Stimulated activated naive B cell treated with anti-CD40 and anti-IgM and Interleukin-4, amounts not matched to agents 10 μg/mL and 1 μg/mL and 100 μg/mL, for 72 hours (primary cell): ENCODE data around the gene ANKFN1.

Experiments
- ATAC-seq, 2 donors: fragments of 150-1000 bp; cut with Tn5 transposase; replicated peaks; 2 replicates each; pipeline ENCODE4 v1.10.0; 2021; ENCODE audit warnings: moderate library complexity in 1 of 2
- DNase-seq: peaks from one replicate; pipeline ENCODE4 v3.0.0; 2021
- H3K27ac Mint-ChIP-seq: one replicate; pipeline ENCODE4 v1.8.0; 2022; ENCODE audit warnings: mild to moderate bottlenecking, mixed read lengths
- H3K27me3 Mint-ChIP-seq, 2 donors: one replicate each; pipeline ENCODE4 v1.8.0; 2022; ENCODE audit warnings: mixed read lengths in 2 of 2
- H3K36me3 Mint-ChIP-seq, 2 donors: one replicate each; pipeline ENCODE4 v1.8.0; 2022; ENCODE audit warnings: mixed read lengths in 2 of 2, mild to moderate bottlenecking in 1 of 2
- H3K4me1 Mint-ChIP-seq, 2 donors: one replicate each; pipeline ENCODE4 v1.8.0; 2022; ENCODE audit warnings: mixed read lengths in 2 of 2, mild to moderate bottlenecking in 1 of 2
- H3K4me3 Mint-ChIP-seq, 2 donors: one replicate each; pipeline ENCODE4 v1.8.0; 2022; ENCODE audit warnings: mild to moderate bottlenecking in 2 of 2, mixed read lengths in 2 of 2, moderate library complexity in 1 of 2
- H3K9me3 Mint-ChIP-seq, 2 donors: one replicate each; pipeline ENCODE4 v1.8.0; 2022; ENCODE audit warnings: mixed read lengths in 2 of 2, mild to moderate bottlenecking in 1 of 2

The ANKFN1 gene

GRCh38 chr17:56506349-56506748 is 353.1 kb downstream of the ANKFN1 start:
- Mint-ChIP-seq H3K27ac (no peak overlapping the region), H3K4me3 (no peak overlapping the region), H3K4me1 (no peaks in the 10 kb centered on the region), H3K27me3 (no peaks in the 10 kb centered on the region), H3K36me3 (no peaks in the 10 kb centered on the region), H3K9me3 (no peaks in the 10 kb centered on the region)
- DNase-seq (no peak), ATAC-seq (no peak)

- H3K27ac Mint-ChIP-seq, result no peak overlapping the region
- H3K9me3 Mint-ChIP-seq, result no peaks in the 10 kb centered on the region
- no peaks in the 10 kb centered on the region for H3K4me1 Mint-ChIP-seq
- H3K4me3 Mint-ChIP-seq, result no peak overlapping the region
- H3K27me3 Mint-ChIP-seq, result no peaks in the 10 kb centered on the region
- no peaks in the 10 kb centered on the region for H3K36me3 Mint-ChIP-seq
- ATAC-seq, result no peak
- DNase-seq, result no peak
Measured at GRCh38 chr17:56510554-56511342, 357.5 kb downstream of the ANKFN1 start.

DNA sequence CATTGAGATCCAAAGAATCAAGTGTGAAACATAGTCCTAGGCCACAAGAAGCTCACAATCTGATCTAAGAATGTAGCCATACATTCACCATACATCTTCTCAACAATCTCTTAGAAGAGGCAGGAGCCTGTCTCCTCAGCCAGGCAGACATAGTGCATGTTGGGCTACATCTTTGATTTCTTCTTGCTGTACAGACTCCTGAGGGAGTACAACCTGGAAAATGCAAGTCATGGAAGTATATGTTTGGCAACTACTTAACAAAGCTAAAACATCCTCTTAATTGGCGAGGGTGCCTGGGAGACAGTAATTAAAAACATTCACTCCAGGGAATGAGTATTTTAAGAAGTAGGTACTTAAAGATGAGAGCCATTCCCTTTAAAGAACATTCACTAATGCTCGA is 361.0 kb downstream of the ANKFN1 start:
- H3K27ac Mint-ChIP-seq, result no peak overlapping the region
- no peaks in the 10 kb centered on the region for H3K4me1 Mint-ChIP-seq
- DNase-seq, result no peak
- no peak for ATAC-seq
- H3K36me3 Mint-ChIP-seq, result no peaks in the 10 kb centered on the region
- no peaks in the 10 kb centered on the region for H3K27me3 Mint-ChIP-seq
- H3K4me3 Mint-ChIP-seq, result no peak overlapping the region
- no peaks in the 10 kb centered on the region for H3K9me3 Mint-ChIP-seq

- no peak for ATAC-seq
Measured at GRCh38 chr17:56514899-56515298, 361.6 kb downstream of the ANKFN1 start.

DNA sequence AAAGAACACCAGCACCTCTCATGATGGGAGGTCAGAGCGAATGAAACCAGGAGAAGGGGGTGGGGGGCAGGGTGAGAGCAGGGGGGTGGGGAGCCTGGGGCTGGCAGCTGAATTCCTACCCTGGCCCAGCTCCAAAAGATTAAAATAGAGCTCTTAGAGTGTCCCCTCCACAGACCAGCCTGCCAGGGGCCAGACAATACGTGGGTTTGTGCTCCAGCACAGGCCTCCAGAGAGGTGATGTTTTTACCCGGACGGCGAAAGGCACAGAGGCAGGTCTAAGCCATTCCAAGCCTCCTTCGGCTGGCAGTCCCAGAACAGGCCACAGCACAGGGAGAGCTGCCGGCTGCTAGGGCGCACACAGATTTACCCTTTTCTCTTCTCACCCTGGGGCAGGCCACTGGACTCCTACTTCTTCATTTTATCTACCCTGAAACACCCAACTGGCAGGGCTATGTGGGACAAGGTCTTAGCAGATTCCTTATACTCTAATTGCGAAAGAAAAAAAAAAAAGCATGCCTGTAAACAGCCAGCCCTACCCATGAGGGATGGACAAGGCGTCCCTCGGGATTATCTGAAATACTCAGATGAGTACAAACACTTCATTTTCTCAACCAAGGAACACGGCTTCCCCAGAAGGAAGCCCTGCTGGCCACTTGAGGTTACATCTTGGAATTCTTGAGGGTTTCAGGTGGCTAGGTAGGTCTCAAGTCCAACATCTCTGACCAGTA is 368.3 kb downstream of the ANKFN1 start:
- Mint-ChIP-seq H3K4me1 (no peaks in the 10 kb centered on the region), H3K27ac (no peak overlapping the region), H3K9me3 (peaks cover 0 to 4% of the 10 kb centered on the region in 2 donors), H3K27me3 (peaks cover 0 to 12% of the 10 kb centered on the region in 2 donors), H3K36me3 (no peaks in the 10 kb centered on the region), H3K4me3 (no peak overlapping the region)
- DNase-seq (no peak), ATAC-seq (no peak)

More at GRCh38 chr17:56514899-56515298, 361.6 kb downstream of the ANKFN1 start:
- Mint-ChIP-seq H3K27me3 (no peaks in the 10 kb centered on the region), H3K36me3 (no peaks in the 10 kb centered on the region), H3K9me3 (no peaks in the 10 kb centered on the region), H3K4me1 (no peaks in the 10 kb centered on the region), H3K4me3 (no peak overlapping the region), H3K27ac (no peak overlapping the region)
- DNase-seq, result no peak

DNA sequence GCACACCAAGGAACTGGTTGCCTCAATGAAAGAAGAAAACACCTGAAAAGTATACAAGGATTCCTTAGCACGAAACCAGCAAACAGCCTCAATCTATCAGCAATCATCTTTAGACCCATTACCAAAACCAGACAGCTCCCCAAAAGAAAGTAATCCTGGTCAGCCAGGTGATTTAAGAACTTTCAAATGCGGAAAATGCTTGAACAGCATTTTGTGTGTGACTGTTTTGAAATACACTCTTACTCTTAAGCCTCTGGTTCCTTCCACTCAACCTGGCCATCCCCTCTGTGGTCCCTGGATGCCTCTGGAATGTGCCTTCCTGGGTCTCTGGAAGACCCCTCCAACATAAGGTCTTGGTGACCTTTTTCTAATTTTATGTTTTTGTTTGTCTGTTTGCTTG is 369.8 kb downstream of the ANKFN1 start:
- Mint-ChIP-seq H3K4me3 (no peak overlapping the region), H3K27ac (no peak overlapping the region), H3K4me1 (no peaks in the 10 kb centered on the region), H3K9me3 (peaks cover 0 to 4% of the 10 kb centered on the region in 2 donors), H3K36me3 (no peaks in the 10 kb centered on the region), H3K27me3 (peaks cover 0 to 12% of the 10 kb centered on the region in 2 donors)
- ATAC-seq, result no peak
- no peak for DNase-seq

GRCh38 chr17:56528696-56529095 is 375.4 kb downstream of the ANKFN1 start:
- DNase-seq, result no peak
- Mint-ChIP-seq H3K4me3 (no peak overlapping the region), H3K9me3 (peaks cover 0 to 2% of the 10 kb centered on the region in 2 donors)

GRCh38 chr17:56532926-56533325 is 379.7 kb downstream of the ANKFN1 start:
- Mint-ChIP-seq H3K4me1 (no peaks in the 10 kb centered on the region), H3K27me3 (peaks cover 5 to 8% of the 10 kb centered on the region in 2 donors), H3K36me3 (no peaks in the 10 kb centered on the region), H3K4me3 (no peak overlapping the region), H3K9me3 (no peaks in the 10 kb centered on the region), H3K27ac (no peak overlapping the region)
- no peak for ATAC-seq
- DNase-seq, result no peak

More at GRCh38 chr17:56528696-56529095, 375.4 kb downstream of the ANKFN1 start:
- no peaks in the 10 kb centered on the region for H3K36me3 Mint-ChIP-seq
- ATAC-seq, result no peak
- H3K27ac Mint-ChIP-seq, result no peak overlapping the region
- peaks cover 4 to 8% of the 10 kb centered on the region in 2 donors for H3K27me3 Mint-ChIP-seq
- no peaks in the 10 kb centered on the region for H3K4me1 Mint-ChIP-seq

DNA sequence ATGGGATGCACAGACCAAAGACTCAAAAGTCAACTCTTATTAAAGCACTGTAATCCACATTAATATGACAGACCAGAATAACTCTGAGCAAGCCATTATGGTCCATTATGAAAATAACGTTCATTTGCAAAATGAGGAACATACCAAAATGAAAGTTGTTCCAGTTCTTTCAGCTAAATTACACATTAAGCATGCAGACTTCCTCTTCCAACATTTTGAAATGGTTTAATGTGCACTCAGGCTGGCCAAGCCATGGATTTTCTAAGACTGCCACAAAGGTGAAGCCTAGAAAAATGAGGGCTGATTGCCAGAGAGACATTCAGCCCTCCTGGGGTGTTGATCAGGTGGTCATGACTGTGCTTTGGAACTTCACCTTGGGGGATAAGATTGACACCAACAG is 383.5 kb downstream of the ANKFN1 start:
- ATAC-seq (no peak), DNase-seq (no peak)
- Mint-ChIP-seq H3K4me3 (no peak overlapping the region), H3K4me1 (no peaks in the 10 kb centered on the region), H3K27ac (no peak overlapping the region), H3K27me3 (peaks cover 0 to 15% of the 10 kb centered on the region in 2 donors), H3K36me3 (no peaks in the 10 kb centered on the region), H3K9me3 (peaks cover 4 to 6% of the 10 kb centered on the region in 2 donors)

- DNase-seq, result no peak
- Mint-ChIP-seq H3K36me3 (no peaks in the 10 kb centered on the region), H3K27ac (no peak overlapping the region), H3K4me3 (no peak overlapping the region), H3K9me3 (peaks cover 4 to 6% of the 10 kb centered on the region in 2 donors), H3K4me1 (no peaks in the 10 kb centered on the region), H3K27me3 (peaks cover 0 to 14% of the 10 kb centered on the region in 2 donors)
- ATAC-seq, result no peak
Measured at GRCh38 chr17:56540836-56541235, 387.6 kb downstream of the ANKFN1 start.

DNA sequence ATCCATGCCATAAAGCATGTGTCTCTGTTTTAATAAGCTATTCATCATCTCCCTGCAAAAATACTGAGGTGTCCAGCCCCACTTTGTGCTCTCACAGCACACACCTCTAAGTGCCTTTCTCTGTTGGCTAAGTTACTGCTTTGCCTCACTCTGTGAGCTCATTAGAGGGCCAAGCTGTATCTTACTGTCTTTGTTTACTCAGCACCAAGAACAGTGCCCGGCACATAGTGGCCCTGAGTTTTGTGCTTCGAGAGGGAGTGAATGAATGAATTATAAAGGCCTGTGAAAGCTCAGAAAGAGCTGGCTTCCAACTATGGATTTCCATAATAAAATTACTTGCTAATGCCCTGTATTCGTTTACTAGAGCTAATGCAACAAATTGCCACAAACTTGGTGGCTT is 390.0 kb downstream of the ANKFN1 start:
- Mint-ChIP-seq H3K27me3 (peaks cover 0 to 14% of the 10 kb centered on the region in 2 donors), H3K4me3 (no peak overlapping the region), H3K27ac (no peak overlapping the region)

GRCh38 chr17:56545106-56545505 is 391.8 kb downstream of the ANKFN1 start:
- Mint-ChIP-seq H3K36me3 (no peaks in the 10 kb centered on the region), H3K4me1 (no peaks in the 10 kb centered on the region), H3K9me3 (peaks cover 4 to 8% of the 10 kb centered on the region in 2 donors), H3K4me3 (no peak overlapping the region), H3K27me3 (peaks cover 2 to 11% of the 10 kb centered on the region in 2 donors), H3K27ac (no peak overlapping the region)
- DNase-seq (no peak), ATAC-seq (no peak)

More for the DNA sequence above, 390.0 kb downstream of the ANKFN1 start:
- ATAC-seq, result no peak
- Mint-ChIP-seq H3K36me3 (no peaks in the 10 kb centered on the region), H3K4me1 (no peaks in the 10 kb centered on the region), H3K9me3 (peaks cover 4 to 6% of the 10 kb centered on the region in 2 donors)
- no peak for DNase-seq

- no peak for DNase-seq
- H3K4me3 Mint-ChIP-seq, result no peak overlapping the region
- H3K9me3 Mint-ChIP-seq, result peaks cover 6 to 12% of the 10 kb centered on the region in 2 donors
- peaks cover 7 to 11% of the 10 kb centered on the region in 2 donors for H3K27me3 Mint-ChIP-seq
- ATAC-seq, result no peak
- no peaks in the 10 kb centered on the region for H3K4me1 Mint-ChIP-seq
- H3K36me3 Mint-ChIP-seq, result no peaks in the 10 kb centered on the region
- H3K27ac Mint-ChIP-seq, result no peak overlapping the region
Measured at GRCh38 chr17:56545930-56546329, 392.7 kb downstream of the ANKFN1 start.

DNA sequence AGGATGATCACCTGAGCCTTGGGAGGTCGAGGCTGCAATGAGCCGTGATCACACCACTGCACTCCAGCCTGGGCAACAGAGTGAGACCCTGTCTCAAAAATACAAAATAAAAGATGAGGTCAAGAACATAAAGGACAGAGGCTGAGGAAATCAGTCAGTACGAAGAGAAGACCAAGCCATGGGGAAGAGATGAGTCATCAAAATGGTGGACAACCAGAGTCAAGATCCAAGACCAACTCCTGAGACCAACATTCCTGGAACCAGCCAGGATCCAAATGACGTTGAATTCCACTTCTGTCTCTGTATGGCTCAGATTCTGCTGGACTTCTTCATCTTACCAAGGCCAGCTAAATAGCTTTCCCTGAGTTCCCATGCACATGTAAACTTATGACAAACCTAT is 395.4 kb downstream of the ANKFN1 start:
- DNase-seq, result no peak
- H3K36me3 Mint-ChIP-seq, result peaks cover 0 to 2% of the 10 kb centered on the region in 2 donors
- ATAC-seq, result no peak
- H3K27me3 Mint-ChIP-seq, result peaks cover 7 to 11% of the 10 kb centered on the region in 2 donors
- no peak overlapping the region for H3K4me3 Mint-ChIP-seq
- no peak overlapping the region for H3K27ac Mint-ChIP-seq
- H3K4me1 Mint-ChIP-seq, result no peaks in the 10 kb centered on the region
- H3K9me3 Mint-ChIP-seq, result peaks cover 13 to 21% of the 10 kb centered on the region in 2 donors

DNA sequence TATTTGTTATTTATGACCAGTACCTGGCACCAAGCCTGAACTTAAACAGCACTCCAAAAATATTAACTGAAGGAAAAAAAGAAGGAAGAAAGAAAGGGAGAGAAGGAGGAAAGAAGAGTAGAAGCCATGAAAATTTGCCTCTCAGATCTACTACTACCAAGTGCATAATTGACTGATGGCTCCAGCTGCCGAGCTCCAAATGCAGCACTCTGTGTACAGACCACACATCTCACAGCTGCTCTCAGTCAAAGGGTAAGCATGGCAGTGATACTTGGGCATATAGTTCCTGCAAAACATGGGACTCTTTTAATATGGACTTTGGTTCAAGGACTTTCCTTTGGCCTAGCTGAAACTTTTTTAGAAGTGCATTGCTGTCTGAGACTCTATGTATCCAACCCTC is 396.2 kb downstream of the ANKFN1 start:
- Mint-ChIP-seq H3K27ac (no peak overlapping the region), H3K4me3 (no peak overlapping the region), H3K9me3 (peaks cover 13 to 21% of the 10 kb centered on the region in 2 donors), H3K36me3 (peaks cover 0 to 2% of the 10 kb centered on the region in 2 donors), H3K4me1 (no peaks in the 10 kb centered on the region), H3K27me3 (peaks cover 10 to 11% of the 10 kb centered on the region in 2 donors)
- ATAC-seq, result no peak
- DNase-seq, result no peak
